MM.1S (cell line): Measurements from ENCODE around the gene EGLN1.

Source experiments
- CTCF ChIP-seq: fragments of 300-600 bp; sonication (generic); IDR thresholded peaks from 2 replicates; pipeline ENCODE4 v1.5.1; 2016; ENCODE audit warnings: antibody characterized with exemption, low read length, mixed read lengths
- EZH2 ChIP-seq: fragments of 300-600 bp; sonication (generic); optimal IDR thresholded peaks from 2 replicates; pipeline ENCODE3; 2017; ENCODE audit warnings: low read depth, mild to moderate bottlenecking, antibody characterized with exemption, low read length, mixed read lengths

GRCh38 chr1:231418101-231418740 lies 3.9 kb downstream of the EGLN1 start:
- no peak for TF ChIP-seq CTCF
- TF ChIP-seq EZH2, result no peak
